Heart left ventricle (tissue), 13 donors: ENCODE data around the gene MRPS14.

Experiments
- POLR2A ChIP-seq, 2 donors: fragments of 450-650 bp; IDR thresholded peaks; one replicate each; pipeline ENCODE4 v1.6.1; 2017; ENCODE audit warnings: antibody characterized with exemption in 2 of 2, mild to moderate bottlenecking in 2 of 2, moderate library complexity in 2 of 2
- TF ChIP-seq, protein P1 (sequence below), 12 donors: fragments of 200-600 bp; sonication (generic) in 4 of 12; IDR thresholded peaks; one replicate each; pipeline versions ENCODE4 v1.5.0 to v1.8.0; 2018 to 2022; ENCODE audit warnings: antibody characterized with exemption in 12 of 12, mild to moderate bottlenecking in 5 of 12
- donor health status: ischemic (EF 13 %, LVEDD 7.1; RV severe dilation, severe dysfunction).
- donor health status: DM: no; HTN: yes; CAD: no.
- donor health status: DM: no; HTN: no; CAD: no.
- donor health status: ischemic (EF 25% LVEDD 6.9; RV normal size, moderate dysfunction).
- donor health status: ischemic (EF 25% LVEDD 5.7; RV mildly dilated, moderate dysfunction).
- donor health status: ischemic (EF 35%, LVEDD 5.7; RV mildly dilated, moderate dysfunction).
- donor health status: nonischemic (EF 11% LVEDD 7.7; RV severe dilation, severe dysfunction).
- donor health status: DM: yes; HTN: yes; CAD: no.
- donor health status: PGD.
- donor health status: ischemic (EF 29% LVEDD 5.4; RV normal size, mild dysfunction).
- donor health status: nonischemic (EF 23%, LVEDD 6.1; RV moderate dilation, normal function).

DNA sequence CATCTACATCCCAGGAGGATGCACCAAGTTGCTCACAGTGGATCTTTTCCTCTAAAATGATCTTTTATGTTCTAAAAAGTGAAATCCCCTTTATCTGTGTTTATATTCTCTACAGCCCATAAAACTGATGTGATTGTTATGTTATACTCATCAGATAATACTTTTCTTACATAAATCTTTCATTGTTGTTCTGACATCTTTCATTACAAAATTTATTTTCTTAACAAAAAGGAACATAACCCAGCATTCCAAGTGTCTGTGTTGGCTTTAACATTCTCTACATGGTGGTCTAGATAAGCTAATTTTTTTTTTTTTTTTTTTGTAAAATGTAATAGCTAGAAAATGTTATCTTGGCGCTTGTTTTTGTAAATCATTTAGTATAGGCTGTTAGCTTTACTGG lies 31.8 kb downstream of the MRPS14 start:
- TF ChIP-seq, protein P1, sequence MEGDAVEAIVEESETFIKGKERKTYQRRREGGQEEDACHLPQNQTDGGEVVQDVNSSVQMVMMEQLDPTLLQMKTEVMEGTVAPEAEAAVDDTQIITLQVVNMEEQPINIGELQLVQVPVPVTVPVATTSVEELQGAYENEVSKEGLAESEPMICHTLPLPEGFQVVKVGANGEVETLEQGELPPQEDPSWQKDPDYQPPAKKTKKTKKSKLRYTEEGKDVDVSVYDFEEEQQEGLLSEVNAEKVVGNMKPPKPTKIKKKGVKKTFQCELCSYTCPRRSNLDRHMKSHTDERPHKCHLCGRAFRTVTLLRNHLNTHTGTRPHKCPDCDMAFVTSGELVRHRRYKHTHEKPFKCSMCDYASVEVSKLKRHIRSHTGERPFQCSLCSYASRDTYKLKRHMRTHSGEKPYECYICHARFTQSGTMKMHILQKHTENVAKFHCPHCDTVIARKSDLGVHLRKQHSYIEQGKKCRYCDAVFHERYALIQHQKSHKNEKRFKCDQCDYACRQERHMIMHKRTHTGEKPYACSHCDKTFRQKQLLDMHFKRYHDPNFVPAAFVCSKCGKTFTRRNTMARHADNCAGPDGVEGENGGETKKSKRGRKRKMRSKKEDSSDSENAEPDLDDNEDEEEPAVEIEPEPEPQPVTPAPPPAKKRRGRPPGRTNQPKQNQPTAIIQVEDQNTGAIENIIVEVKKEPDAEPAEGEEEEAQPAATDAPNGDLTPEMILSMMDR (IDR thresholded peaks at IDR 0.05): no peak
- TF ChIP-seq POLR2A (IDR thresholded peaks at IDR 0.05): no peak
